Activated CD4-positive, alpha-beta T cell treated with anti-CD3 and anti-CD28 coated beads for 48 hours (primary cell): ENCODE results near the gene RBM7.
A peak's percentile ranks its signal among the peaks of the same experiment; 100 is the strongest.

Experiments
- DNase-seq: peaks from one replicate; pipeline ENCODE4 v3.0.0-alpha.2; 2020

The RBM7 gene

DNA sequence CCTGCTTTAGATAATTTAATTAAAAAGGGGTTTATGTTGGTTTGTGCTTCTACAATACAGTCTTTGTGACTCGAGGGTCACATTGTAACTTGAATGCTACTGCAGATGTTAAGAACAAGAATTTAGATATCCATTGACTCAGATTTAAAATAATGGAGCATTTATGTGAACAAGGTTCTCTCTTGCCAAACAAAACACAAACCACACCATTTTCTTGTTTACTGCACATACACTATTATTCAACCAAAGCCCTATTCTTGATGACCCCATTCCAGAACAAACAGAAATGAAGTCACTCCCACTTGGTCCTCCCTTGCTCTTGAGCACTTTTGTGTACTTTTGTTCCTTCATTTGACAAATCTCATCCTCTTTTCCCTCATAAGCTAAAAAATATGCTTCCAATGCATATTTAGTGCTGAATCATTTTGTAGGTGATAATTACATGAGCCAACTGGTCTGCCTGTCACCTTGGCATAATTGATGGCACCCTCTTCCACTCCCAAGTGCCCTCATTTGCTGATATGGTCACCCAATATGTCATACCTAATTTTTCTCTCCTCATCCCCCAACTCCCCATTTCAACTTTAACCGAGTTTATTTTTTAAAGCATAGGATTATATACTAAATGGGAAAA lies 3.0 kb upstream of the RBM7 start:
- DNase-seq, result no peak

DNA sequence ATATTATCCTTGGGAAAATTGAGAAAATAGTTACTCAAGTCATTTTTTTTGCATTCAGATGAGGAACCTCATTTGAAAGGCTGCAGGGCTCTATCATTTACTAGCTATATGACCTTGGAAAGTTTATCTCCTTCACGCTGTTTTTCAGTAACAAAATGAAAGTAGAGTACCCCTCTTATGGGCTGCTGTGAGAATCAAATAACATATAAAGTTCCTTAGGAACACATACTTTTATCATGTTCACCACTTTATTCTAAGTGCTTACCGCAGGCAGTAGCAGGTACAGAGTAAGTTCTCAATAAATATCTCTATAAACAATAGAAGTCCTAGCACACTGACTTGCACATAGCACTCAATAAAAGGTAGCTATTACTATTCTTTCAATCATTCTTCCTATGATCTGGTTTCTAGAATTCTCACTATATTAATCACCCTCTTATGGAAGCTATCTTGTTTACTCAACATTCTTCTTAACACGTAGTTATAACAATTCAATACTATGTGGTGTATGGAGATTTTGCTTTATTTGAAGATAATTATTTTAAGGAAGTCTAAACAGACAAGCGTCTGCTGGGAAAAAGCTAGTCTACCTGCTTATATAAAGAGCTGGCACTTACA lies 2.1 kb upstream of the RBM7 start:
- DNase-seq, result no peak

DNA sequence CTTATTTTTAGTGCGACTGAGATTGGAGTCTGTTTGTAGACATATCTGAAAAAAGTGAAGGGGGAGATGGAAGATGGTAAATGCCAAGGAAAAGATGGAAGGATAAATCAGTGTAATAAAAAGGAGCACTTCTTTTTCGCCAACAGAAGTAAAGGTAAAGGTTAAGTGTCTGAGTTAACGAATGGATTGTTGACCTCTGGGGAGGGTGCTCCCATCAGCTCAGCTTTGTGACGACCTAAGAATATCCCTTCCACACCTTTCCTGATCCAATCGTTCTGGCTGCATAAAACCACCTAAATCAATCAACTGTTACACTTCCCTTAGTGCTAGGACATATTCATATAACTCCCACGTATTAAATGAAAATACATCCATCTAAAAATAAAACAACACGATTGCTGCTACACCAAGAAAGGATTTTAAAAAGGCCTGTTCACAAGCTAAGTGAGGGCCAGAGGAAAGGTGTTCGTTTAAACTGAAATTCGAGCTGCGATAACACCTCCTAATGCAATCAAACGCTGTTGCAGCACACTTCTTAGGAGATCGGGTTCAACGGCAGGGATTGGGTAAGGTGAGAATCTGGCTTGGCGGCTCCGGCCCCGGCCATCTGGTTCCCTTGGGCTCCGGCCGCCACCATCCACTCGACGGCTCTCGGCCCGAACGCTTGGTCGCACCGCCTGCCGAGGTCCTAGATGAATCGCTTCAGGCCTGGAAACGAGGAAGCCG lies 813 bp upstream of the RBM7 start:
- no peak for DNase-seq

DNA sequence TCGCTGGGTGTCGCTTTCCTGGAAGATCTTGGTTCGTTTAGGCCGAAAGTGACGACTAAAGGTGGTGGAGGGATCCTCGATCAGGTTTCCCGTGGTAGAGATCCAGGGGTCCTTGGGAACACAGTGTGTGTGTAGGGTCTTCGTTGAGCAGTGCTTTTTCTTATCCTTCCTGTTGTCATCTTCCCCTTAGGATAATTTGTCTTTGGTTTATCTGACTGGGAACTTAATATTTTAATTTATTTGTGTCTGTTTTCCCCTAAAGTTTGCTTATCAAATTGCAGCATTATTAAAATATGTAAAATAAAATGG lies 403 bp downstream of the RBM7 start:
- DNase-seq, result no peak

DNA sequence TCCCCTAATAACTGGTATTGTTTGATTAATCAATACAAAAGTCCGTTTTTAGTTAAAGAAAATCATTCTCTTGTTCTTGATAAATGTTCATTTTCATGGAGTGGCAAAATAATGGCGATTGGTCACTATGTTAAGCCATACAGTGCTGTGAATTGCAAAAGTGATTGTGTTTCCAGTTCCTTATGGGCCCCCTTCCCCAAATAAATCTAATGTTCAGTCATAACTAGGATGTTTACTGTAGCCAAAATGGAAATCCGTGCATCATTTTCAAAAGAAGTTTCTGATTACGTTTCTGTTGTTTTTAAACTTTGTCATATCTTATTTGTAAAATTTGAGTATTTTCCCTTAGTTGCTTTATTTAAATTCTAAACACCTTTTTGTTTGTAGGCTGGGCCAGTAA lies 845 bp downstream of the RBM7 start:
- no peak for DNase-seq

DNA sequence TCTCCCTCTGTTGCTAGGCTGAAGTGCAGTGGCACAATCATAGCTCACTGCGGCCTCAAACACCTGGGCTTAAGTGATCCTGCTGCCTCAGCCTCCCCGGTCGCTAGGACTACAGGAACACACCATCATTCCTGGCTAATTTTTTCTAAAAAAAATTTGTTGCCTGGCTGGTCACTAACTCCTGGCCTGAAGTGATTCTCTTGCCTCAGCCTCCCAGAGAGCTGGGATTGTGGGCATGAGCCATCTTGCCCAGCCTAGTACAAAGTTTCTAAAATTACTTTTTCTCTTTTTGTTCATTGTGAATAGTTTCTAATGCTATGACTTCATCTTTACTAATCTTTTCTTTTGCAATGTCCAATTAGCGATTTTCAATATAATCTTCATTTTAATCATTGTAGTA lies 12.5 kb downstream of the RBM7 start:
- no peak for DNase-seq

DNA sequence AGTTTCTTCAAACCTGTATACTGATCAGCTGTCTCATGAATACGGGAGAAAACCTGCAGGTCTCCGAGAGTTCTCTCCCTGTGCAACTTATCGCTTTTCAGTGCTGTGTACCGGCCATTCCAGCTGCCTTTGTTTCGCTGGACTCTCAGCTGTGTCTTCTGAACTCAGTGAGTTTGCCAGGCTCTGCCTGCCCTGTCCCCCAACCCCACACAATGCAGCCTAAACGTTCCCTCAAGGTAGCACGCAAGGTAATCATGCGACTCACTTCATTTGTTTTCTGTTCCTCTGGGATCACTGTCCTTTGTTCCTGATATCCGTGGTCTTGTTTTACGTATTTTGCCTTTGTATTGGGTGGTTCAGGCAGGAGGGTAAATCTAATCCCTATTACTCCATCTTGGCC lies 13.5 kb downstream of the RBM7 start:
- DNase-seq, result no peak

DNA sequence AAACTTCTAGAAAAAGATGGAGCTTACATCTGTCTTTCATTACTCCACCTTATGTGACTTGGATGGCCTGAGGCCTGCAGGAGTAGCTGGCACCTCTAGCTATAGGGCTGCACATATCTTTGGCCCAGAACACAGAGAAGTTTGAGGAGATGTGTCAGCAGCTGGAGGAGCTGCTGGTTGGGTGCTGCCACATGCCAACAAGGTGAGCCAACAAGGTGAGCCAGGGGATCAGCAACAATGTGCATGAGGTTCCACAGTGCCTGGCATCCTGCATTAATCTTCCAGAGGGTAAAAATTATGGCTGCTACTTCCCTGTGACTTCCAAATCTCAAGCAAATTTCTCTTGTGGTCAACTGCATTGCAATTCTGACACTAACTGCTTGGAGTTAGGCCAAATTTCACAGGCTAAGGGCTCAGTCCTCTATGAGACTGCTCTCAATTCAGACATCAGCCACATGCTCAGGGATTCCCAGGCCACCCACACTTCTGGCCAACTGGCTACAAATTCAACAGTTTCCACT lies 16.0 kb downstream of the RBM7 start:
- no peak for DNase-seq

DNA sequence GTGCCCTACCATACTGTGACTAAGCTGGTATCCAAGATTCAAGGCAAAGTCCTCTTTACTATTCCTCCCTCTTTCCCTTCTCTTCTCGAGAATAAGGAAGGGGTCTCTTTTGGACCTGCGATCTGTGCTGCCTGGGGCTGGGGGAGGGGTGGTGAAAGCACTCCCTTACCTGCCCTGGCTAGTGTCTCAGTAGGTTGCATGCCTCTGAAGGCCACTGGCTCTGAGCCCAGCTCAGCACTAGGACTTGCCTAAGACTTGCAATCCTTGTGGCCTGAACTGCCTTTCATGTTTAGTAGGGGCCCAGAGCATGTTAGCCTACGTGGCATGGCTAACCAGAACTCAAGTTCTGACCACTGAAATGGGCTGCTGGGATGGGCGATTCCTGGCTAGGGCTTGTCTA lies 25.8 kb downstream of the RBM7 start:
- DNase-seq, result no peak

DNA sequence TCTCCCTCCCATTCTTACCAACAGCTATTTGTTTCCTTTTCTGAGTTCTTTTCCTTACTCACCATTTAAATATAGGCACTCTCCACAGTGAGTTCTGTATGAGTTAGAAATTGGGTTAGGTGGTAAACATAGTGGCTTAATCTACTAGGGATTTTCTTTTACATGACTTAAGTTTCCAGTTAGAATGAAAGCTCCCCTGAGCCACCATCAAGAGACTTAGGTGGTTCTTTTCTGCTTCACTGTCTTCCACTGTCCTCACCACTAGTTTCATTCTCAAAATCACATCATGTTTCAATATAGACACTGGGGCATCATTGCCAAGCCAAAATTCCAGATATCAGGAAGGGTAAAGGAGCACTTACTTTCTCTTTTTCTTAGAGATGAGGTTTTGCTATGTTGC lies 29.8 kb downstream of the RBM7 start:
- no peak for DNase-seq

DNA sequence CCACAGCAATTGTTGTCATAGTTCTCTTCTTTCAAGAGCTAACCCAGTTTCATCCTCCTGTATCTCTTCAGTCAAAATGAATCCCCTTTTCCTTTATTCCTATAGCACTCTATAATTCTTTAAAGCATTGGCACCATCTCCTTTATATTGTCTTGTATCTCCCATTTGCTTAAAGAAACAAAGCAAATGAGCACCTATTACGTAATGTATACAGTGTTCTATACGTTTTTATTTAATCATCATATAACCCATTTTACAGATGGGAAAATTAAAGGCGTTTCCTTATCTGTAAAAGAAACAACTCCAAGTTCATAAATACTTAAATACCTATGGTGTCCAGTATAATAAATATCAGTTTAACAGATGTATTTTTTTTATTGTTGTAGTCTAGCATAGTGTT lies 32.4 kb downstream of the RBM7 start:
- no peak for DNase-seq

DNA sequence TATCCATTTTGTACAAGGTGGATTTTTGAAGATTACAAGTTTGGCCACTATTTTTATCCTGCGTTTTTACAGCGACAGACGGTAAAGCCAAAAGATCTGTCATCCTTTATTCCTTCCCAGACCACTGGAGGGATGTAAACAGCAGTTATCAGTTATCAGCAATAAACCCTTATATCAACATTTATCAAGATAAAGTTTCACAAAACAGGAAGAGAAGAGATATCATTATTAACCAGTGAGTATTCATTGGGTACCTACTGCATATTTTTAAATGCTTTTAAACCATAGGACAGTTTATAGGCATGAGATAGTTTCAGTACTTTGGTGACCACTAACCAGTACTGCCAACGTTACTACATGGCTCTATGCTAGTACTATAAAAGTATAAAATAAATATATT lies 32.9 kb downstream of the RBM7 start:
- no peak for DNase-seq

DNA sequence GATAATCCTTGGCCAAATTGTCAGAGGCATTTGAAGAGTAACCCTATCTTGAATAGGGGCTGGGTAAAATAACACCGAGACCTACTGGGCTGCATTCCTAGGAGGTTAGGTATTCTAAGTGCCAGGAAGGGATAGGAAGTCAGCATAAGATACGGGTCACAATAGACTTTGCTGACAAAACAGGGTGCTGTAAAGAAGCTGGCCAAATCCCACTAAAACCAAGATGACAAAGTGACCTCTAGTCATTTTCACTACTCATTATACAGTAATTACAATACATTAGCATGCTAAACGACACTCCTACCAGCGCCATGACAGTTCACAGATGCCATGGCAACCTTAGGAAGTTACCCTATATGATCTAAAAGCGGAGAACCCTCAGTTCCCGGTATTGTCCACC lies 37.8 kb downstream of the RBM7 start:
- no peak for DNase-seq

DNA sequence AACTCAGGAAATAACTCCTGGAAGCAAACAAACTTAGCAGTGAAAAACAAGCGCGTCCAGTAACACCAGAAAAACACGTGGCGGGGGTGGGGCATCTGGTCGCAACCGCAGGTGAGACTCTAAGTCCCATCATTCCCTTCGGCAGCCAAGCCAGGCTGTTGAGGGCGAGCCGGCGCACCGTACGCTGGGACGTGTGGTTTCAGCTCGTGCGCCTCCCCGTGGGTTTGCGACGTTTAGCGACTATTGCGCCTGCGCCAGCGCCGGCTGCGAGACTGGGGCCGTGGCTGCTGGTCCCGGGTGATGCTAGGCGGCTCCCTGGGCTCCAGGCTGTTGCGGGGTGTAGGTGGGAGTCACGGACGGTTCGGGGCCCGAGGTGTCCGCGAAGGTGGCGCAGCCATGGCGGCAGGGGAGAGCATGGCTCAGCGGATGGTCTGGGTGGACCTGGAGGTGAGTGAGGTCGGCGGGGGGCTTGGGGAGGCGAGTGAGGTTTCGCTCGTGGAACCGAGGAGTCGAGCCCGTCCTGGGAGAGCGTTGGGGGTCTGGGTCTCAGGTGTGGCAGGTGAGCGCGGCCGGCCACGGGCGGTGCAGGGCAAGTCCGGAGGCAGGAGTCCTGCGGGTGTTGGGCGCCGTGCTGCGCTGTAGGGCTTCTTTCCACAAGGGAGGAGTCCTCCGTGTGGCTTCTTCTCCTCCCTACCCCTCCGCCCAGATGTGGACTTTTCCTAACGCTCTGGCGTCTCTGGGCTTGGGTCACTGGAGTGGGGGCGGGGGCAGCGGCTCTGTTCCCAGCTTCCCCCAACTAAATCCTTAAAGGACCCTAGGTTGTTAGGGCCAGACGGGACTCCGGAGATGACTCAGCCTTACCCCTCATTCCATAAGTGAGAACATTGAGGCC lies 39.0 kb downstream of the RBM7 start, which contains the start of gene REXO2:
Gene REXO2, plus strand, starts transcription at position 239 of the 892 bp plus-strand sequence. Its CDS starts 62 bp downstream, at position 301.
- peak; percentile 96 for DNase-seq

DNA sequence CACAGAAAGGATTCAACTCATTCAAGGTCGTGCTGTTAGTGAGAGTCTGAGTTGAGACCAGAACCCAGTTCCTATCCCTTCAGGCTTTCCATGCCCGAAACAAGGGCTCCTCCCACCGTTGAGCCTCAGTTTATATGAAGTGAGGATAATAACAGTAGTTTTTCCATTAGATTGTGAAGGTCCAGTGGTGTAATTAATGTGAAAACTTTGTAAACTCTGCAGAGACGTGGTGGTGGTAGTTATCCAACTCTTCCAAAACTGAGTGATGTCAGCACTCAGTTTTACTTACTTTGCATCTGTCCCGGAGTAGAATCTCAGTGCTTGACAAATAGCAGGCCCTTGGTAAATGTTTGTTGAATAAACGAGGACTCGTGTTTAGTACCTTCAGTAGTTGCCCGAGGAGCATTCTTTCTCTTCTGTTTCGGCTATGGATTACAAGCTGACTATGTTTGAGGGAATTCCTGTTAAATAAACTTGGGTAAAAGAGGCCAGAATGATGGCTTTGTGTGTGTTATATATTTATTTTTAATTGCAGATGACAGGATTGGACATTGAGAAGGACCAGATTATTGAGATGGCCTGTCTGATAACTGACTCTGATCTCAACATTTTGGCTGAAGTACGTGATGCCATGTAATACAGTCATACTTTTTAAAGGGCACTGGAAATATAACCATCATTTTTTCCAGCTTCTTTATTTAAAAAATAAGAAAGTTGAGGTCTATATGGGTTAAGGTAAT lies 39.8 kb downstream of the RBM7 start:
- no peak for DNase-seq

DNA sequence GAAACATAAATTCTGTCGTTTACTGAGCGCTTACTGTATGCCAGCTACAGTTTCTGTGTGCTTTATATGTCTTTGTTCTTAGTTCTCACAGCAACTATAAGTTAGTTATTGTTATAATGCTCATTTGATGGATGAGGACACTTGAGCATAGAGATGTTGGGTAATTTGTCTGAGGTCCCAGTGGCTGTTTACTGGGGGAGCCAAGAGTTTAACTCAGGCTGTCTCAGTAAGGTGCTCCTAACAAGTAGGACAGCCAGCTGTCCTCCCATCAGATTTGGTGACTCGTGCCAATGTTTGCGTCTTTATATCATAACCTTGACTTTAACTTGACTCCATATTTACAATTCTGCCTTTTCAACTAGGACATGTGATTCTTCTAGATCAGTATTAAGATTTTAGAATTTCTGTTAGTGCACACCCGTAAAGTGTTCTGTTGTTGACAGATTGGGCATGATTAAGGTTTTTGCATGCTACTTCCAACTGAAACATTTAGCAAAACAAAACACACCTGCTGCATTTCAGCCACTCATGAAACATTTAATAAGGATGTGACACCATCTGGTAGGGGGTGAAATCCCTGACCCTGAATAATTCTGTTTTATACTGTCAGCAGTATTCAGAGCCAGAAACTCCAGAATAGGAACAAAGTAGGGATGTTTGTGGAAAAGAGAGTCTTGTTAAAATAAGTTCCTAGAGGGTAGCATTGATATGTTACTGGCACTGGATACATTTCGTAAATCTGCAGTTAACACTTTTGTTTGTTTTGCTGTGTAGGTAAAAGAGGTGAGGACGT lies 40.7 kb downstream of the RBM7 start:
- no peak for DNase-seq

DNA sequence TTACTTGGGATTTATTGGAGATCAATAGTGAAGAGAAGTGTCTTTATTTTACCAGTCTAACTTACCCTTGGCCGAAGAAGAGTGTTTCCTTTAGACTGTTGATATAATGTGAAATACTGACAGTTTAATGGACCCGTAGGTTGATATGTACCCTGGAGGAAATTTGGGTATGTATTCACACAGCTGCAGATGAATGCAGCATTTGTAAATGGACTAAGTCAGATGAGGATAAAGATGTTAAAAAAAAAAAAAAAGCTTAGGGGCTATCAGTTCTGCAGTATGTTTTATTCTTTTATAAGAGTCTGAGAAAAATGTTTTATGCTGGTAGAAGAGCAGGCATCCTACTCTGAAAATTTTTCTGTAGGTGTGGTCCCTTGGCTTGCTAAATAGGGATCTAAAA lies 41.5 kb downstream of the RBM7 start:
- no peak for DNase-seq

DNA sequence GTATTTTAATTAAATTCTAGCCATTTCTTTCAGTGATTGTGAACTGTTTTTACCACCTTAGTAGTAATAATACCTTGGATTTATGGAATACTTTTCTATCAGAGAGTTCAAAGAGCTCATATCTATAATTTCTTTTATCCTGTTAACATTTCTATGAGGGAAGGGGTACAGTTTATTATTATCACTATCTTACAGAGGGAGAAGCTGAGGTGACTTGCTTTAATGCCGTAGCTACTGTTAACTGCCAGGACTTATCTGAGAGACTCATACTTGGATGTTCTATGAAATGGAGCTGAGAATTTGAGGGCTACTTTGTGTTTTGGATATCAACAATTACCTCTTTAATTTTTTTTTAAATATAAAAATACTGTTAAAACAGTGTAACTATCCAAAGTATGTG lies 42.1 kb downstream of the RBM7 start:
- DNase-seq, result no peak

DNA sequence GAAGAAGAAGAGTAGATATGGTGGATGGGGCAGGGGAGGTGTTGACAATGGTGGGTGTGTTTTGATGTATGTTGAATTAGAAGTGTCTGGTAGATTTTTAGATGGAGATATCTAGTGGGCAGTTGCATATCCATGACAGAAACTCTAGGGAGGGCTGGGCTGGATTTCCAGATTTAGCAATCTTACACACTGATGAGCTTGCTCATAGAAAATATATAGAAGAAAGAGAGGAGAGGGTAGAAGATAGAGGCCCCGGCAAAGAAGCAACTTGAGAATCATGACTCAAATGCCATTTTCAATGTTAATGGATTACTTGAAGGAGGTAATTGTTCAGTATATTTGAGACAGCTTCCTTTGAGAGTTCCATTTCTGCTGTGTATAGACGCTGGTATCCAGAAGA lies 47.0 kb downstream of the RBM7 start:
- no peak for DNase-seq

DNA sequence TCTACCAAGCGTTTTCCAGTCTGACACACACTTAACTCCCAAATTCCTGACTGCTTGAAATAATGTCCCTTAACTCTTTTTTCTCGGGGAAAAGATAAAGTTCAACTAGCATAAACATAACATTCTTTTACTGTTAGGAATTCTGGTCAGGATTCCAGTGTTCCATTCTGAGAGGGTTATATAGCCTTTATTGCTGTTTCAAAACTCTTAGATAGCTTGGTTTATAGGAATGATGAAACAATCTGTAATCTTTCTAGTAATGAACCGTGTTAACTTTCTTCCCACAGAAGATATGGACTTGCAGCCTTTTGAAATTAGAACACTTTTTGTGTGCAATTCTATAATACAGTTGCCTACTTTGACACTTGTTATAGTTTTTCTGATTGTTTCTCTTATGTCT lies 47.4 kb downstream of the RBM7 start:
- no peak for DNase-seq

DNA sequence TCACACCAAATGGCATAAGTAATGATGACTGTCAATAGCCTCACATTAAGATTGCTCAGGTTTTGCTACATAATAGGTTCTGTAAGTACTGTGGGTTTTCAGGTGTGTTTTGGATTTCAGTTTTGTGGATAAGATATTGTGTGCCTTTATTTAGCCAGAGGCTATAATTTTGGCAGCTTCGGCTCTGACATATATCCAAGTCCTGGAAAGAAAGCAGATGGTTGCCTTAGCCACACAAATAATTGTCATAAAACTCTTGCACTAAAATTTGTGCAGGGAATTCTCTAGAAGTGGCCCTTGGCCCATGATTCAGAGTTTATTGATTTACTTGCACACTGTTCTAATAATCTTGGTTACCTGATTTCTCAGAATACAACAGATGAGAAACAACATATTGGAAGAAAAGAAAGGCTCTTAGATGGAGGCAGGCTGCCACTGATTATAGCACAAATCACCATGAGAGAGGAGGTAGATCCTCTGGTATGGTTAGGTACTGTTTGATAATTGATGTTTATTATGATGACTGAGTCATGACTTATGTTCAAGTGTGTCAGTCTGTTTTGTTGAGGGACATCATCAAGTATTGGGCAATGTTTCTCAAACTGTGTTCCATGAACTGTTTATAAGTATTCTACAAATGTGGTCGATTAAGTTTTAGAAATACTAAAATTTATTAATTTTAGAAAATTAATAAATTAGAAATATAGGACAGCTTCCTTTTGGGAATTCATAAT lies 48.5 kb downstream of the RBM7 start:
- DNase-seq, result no peak
